NT2/D1 (cell line): ENCODE measurements around the gene POU2AF1.

ENCODE experiments used
- SUZ12 ChIP-seq: IDR thresholded peaks from 2 replicates; pipeline ENCODE4 v1.6.1; 2011; ENCODE audit not compliant: insufficient read length, insufficient read depth; ENCODE audit errors: extremely low read depth
- YY1 ChIP-seq: IDR thresholded peaks from 2 replicates; pipeline ENCODE4 v1.6.1; 2011; ENCODE audit not compliant: insufficient read length, insufficient read depth

GRCh38 chr11:111417011-111417765 lies 38.1 kb upstream of the POU2AF1 start:
- TF ChIP-seq YY1: no peak
- TF ChIP-seq SUZ12: no peak
